Retinal pigment epithelial cell (primary cell): ENCODE measurements around the gene DNAJB1.

ENCODE experiments used
- DNase-seq: peaks from one replicate; pipeline ENCODE4 v3.0.0-alpha.2; 2010; ENCODE audit warnings: low read depth
- H3K4me3 ChIP-seq: 2 replicates; pipeline ENCODE4 v1.5.1; 2011; ENCODE audit warnings: mild to moderate bottlenecking, low read length, control low read depth, moderate library complexity
- TF ChIP-seq, protein P1 (sequence below): conservative IDR thresholded peaks from 2 replicates; pipeline ENCODE4 v1.5.1; 2011; ENCODE audit warnings: low read depth, low read length, control low read depth, inconsistent platforms

Gene DNAJB1

DNA sequence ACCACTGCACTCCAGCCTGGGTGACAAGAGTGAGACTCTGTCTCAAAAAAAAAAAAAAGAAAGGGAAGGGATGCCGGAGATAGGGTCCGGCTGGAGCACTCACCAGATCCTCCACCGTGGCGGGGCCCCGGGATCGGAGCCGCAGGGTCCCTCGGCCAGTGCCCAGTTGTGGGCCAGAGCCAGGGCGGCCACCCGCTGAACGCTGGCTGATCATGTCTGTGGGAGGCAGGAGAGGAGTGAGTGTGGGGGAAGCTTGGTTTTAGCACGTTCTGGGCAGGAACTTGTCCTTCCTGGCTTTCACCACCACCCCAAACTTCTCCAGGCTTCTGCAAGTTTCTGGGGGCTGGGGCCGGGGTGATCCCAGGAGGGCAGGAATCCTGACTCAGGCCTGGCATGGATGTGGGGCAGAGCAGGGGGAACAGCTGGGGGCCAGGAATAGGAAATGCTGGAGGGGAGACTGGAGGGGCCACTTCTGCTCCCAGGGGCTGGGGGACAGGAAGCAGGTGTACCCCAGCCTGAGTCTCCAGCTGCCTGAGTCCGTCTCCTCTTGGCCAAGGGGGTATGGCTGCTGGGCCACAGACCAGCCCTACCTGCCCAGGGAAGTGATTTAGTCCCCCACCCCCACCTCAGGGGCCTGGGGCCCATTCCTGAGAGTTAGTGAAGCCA lies 38.8 kb downstream of the DNAJB1 start:
- no peak for DNase-seq
- TF ChIP-seq, protein P1, sequence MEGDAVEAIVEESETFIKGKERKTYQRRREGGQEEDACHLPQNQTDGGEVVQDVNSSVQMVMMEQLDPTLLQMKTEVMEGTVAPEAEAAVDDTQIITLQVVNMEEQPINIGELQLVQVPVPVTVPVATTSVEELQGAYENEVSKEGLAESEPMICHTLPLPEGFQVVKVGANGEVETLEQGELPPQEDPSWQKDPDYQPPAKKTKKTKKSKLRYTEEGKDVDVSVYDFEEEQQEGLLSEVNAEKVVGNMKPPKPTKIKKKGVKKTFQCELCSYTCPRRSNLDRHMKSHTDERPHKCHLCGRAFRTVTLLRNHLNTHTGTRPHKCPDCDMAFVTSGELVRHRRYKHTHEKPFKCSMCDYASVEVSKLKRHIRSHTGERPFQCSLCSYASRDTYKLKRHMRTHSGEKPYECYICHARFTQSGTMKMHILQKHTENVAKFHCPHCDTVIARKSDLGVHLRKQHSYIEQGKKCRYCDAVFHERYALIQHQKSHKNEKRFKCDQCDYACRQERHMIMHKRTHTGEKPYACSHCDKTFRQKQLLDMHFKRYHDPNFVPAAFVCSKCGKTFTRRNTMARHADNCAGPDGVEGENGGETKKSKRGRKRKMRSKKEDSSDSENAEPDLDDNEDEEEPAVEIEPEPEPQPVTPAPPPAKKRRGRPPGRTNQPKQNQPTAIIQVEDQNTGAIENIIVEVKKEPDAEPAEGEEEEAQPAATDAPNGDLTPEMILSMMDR: no peak
- H3K4me3 ChIP-seq: no peak overlapping the region

DNA sequence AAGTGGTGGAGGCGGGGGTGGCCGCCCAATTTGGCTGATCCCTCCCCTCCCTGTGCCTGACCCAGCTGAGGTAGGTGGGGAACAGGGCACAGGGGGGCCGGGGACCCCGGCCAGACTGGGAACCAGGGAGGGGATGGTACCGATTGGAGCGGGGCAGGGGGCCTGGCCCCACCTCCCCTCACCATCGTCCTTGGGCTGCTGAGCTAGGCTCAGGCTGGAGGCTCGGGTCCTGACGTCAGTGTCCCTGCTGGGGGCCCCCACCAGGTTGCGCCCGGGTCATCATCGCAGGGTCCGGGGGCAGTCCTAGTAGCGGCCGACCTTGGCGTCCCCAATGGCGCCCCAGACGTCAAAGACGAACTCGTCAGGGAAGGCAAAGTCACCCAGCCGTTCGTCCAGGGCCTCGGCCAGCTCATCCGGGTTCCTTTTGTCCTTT lies 40.1 kb downstream of the DNAJB1 start:
- TF ChIP-seq, protein P1: no peak
- no peak for DNase-seq
- no peak overlapping the region for H3K4me3 ChIP-seq

DNA sequence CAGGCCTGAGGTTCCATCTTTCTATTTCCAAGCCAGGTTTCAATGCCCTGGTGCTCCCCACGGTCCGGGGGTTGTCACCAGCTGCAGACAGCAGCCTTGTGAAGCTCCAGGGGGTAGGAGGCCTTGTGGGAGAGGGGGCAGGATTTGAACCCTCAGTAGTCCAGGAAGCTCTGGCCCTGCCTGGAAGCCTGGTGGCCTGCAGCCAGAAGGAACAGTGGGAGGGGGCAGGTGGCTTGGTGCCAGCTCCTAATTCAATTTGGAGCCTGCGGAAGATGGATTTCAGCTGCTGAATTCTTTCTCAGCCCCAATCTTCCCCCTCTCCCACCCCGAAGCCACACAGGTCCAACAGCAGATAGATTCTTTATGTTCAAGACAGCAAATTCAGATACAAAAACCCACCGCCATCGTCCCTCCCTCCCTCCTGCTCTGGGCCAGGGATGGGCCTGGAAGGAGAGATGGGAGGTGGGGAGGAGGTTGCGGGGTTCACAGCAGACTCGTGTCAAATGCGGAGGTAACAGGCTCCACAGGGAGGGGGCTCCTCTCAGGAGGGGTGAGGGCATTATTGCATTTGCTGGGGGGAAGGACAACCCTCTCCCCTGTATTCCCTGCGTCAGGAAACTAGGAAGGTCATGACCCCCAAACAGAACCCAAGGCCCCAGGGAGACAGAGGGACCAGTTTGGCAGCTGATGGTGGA lies 40.6 kb downstream of the DNAJB1 start:
- H3K4me3 ChIP-seq: no peak overlapping the region
- TF ChIP-seq, protein P1: no peak
- DNase-seq: no peak

DNA sequence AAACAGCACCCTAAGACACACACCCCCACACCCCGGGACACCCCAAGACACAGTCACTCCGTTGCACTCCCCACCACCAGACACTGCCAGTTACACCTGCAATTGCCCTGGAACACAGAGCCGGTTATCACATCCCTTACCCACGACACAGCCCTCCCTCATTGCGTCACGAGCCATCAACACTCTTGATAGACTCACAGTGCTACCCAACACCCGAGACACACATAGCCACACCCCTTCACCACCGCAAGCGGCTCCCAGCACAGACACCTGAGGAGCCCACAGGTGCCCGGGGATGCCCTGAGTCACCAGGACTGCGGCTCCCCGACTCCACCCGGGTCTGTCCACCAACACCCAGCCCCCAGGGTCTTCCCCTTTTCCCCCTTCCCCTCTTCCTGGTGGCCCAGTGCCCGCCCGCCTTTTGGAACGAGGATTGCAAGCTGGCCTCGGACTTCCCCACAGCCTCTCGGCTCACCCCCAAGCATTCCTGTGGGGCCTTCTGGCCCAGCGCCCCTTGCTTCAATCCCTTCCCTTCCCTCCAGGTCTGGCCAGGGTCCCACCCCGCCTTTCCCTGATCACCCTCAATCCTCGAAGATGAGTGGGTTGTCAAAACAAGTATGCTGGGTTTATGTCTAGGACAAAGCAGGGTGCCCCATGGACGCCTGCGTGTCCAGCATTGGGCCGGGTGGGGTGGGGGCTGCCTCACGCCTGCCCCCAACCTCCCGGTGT lies 41.4 kb downstream of the DNAJB1 start:
- DNase-seq: no peak
- TF ChIP-seq, protein P1: no peak
- no peak overlapping the region for H3K4me3 ChIP-seq

DNA sequence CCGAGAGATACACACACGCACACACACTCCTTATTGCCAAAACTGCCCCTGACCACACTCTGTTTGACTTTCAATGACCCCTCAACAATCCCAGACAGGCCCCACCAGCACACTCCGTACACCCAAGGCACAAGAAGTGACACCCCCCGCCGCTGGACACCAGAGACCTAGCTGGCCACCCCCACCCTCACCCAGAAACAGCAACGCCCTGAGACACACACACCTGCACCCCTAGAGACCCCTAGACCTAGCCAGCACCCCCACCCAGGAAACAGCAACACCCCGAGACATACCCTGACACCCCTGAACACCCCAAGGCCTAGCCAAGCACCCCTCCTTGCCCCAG lies 41.9 kb downstream of the DNAJB1 start:
- H3K4me3 ChIP-seq: no peak overlapping the region
- TF ChIP-seq, protein P1: no peak
- no peak for DNase-seq

DNA sequence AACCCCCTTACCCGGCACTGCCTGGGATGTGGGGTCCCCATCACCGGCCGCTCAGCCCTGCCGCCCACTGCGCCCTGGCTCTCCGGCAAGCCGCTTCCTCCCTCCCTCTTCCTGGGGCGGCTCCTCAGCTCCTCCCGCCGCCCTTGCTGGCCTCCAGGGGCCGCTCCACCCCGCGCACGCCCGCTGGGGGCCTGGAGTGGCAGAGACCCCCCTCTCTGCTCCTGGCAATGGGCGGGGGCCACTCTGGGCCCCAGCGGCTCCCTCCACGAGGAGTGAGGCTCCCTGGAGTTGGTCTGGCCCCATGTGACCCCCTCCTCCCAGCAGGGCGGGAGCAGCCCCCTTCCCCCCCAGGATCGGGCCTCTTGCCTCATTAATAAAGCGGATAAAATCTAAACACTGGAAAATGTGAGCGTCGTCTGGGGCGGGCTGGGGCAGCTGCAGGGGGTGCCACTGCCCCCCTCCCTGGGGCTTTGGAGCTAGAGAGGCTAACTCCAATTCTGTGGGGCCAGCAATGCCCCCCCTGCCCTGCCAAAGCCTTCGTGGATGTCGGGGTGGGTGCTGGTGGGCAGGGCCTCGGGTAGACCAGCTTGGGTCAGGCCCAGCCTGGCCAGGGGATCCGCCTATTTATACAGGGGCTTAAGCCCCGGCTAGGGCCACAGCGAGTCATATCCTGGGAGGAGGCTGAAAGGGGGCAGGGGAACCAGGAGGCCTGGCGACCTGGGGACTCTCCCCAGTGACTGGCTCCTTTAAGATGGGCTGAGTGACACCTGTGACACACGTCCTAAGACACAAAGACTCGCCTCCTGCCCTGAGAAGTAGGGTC lies 42.7 kb downstream of the DNAJB1 start, which contains the start of gene PTGER1:
TSS of gene PTGER1 (minus strand) at position 104 of the 823 bp plus-strand sequence. CDS start 1,034 bp downstream, outside the sequence.
- H3K4me3 ChIP-seq: peak within 1 kb of the TSS; percentile 24
- TF ChIP-seq, protein P1: peak; percentile 56
- no peak for DNase-seq
